Peyer's patch (tissue), 4 donors: ENCODE results near the gene STEAP3.
A peak's percentile ranks its signal among the peaks of the same experiment; 100 is the strongest.

Experiments
- CTCF ChIP-seq, 6 experiments: fragments of 450-650 bp in 4 of 6; fragments of 200-600 bp in 2 of 6; sonication (generic) in 1 of 6; IDR thresholded peaks; one replicate each; pipeline ENCODE4 v1.5.1; 2017 to 2019; ENCODE audit warnings: antibody characterized with exemption in 6 of 6, mild to moderate bottlenecking in 3 of 6, moderate library complexity in 1 of 6
- POLR2A ChIP-seq, 2 donors: fragments of 450-650 bp; IDR thresholded peaks; one replicate each; pipeline ENCODE4 v1.5.1; 2017; ENCODE audit warnings: antibody characterized with exemption in 2 of 2, mild to moderate bottlenecking in 2 of 2, moderate library complexity in 2 of 2

- TF ChIP-seq POLR2A (IDR thresholded peaks at IDR 0.05): no peak
- TF ChIP-seq CTCF (IDR thresholded peaks at IDR 0.05): peak in 5 of 6 experiments; percentile 26 to 68 (median 60)
Measured at GRCh38 chr2:119174216-119174992, 49.2 kb upstream of the STEAP3 start.
